Tongue (tissue), 2 donors: ENCODE measurements around the gene FXN. TPM values are rescaled to one million over a fixed set of nuclear protein-coding genes. Genes with fewer than 3 reads are reported as not detected.
"Not testable (repeated sequence)": the region's sequence is repeated elsewhere in the genome, so short reads cannot be mapped to it uniquely, and the experiment has no call there.

Experiments
- DNase-seq: peaks from one replicate; pipeline ENCODE4 v3.0.0-alpha.2; 2015
- total RNA-seq: library from RNA; depleted of rRNA; stranded (reverse); fragments of >200 nt; gene quantifications from one replicate; pipeline ENCODE4 v1.2.3, GENCODE V29; 2014

FXN gene
- total RNA-seq, 1 donor from 2014 or later = 3.1 TPM

GRCh38 chr9:69027355-69028097, 8.0 kb upstream of the FXN start:
- peak; percentile 68 for DNase-seq

- no peak for DNase-seq
Observed at GRCh38 chr9:69028754-69029153, 6.8 kb upstream of the FXN start.

- DNase-seq = no peak
Observed at GRCh38 chr9:69029535-69029934, 6.0 kb upstream of the FXN start.

GRCh38 chr9:69030851-69031645, 4.5 kb upstream of the FXN start:
- DNase-seq = no peak

DNA sequence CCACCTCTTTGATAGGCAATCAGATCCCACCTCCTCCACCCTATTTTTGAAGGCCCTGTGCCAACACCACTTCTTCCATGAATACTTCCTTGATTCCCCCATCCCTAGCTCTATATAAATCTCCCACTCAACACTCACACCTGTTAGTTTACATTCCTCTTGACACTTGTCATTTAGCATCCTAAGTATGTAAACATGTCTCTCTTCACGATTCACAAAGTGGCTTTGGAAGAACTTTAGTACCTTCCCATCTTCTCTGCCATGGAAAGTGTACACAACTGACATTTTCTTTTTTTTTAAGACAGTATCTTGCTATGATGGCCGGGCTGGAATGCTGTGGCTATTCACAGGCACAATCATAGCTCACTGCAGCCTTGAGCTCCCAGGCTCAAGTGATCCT, 1.5 kb upstream of the FXN start:
- DNase-seq = no peak

- DNase-seq = no peak
Observed at GRCh38 chr9:69036309-69036708, 757 bp downstream of the FXN start.

- DNase-seq = no peak
Observed at GRCh38 chr9:69036799-69037198, 1.2 kb downstream of the FXN start.

DNA sequence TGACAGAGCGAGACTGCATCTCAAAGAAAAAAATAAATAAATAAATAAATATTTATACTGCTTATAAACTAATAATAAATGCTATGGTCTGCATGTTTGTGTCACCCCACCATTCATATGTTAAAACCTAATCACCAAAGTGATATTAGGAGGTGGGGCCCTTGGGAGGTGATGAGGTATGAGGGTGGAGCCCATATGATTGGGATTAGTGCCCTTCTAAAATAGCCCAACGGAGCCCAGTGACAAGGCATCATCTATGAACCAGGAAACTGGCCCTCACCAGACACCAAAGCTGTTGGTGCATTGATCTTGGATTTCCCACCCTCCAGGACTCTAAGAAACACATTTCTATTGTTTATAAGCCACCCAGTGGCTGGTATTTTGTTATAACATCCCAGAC, 5.1 kb downstream of the FXN start:
- no peak for DNase-seq

DNA sequence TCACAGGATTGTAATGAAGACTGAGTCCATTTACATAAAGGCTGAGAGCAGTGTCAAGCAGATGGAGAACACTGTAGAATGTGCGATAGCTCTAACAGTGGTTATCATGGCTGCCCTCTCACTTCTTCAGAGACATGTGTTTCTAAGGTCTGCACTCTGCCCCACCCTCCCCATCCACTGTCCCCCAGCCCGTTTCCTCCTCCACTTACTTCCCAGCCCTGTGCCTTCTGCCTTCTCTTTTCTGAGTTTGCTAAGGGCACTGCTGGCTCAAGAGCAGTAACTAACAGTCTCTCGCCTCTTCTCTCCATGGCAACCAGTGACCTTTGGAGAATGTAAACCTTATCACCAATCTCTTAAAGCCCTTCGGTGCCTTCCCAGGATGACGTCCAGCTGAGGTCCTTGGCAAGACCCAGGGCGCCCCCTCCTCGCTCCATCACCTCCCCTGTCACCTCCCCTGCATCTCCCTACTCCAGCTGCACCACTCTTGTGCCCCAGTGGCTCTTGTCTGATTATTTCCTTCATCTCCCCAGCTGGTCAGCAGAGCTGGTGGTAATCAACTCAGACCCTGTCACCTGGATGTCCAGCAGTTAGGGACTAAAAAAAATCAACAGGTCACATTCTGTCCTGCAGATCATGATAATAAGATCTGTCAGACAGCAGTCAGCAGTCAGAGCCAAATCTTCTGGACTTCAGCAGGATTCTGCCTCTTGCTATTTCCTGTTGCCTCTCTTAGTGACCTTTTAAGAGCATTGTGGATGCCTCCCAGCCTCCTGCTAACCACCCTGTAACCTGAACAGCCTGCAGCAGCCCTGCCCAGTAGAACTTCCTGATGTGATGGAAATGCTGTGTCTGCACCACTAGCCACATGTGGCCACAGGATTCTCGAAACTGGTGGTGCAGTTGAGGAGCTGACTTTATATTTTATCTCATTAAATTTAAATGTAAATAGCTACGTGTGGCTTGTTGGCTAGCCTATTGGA, 9.0 kb downstream of the FXN start:
- no peak for DNase-seq

GRCh38 chr9:69045821-69046220, 10.3 kb downstream of the FXN start:
- no peak for DNase-seq

DNA sequence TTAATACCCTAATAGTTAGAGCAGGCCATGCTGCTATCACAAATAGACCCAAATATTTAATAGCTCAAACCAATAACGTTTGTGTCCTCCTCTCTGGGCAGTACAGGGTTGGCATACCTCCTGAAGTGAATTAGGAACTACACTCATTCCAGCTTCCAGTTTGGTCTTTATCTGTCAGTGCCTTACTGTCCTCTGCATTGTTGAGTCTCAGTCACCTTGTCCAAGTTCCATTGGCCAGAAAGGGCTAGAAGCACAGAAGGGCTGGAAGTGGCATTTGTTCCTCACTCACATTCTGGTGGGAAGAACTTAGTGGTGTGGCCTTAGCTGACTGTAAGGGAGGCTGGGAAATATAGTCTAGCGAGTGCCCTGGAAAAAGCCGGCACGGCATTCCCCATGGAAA, 11.2 kb downstream of the FXN start:
- DNase-seq = no peak

- no peak for DNase-seq
Observed at GRCh38 chr9:69047371-69047770, 11.8 kb downstream of the FXN start.

- no peak for DNase-seq
Observed at GRCh38 chr9:69049094-69049493, 13.5 kb downstream of the FXN start.

DNA sequence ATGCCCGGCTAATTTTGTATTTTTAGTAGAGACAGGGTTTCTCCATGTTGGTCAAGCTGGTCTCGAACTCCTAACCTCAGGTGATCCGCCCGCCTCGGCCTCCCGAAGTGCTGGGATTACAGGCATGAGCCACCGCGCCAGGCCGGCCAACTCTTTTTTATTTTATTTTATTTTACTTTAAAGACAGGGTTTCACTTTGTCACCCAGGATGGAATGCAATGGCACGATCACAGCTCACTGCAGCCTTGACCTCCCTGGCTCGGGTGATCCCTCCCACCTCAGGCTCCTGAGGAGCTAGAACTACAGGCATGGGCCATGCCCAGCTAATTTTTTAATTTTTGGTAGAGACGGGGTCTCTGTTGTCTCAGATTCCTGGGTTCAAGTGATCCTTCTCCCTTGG, 15.4 kb downstream of the FXN start:
- not testable (repeated sequence) for DNase-seq

GRCh38 chr9:69054989-69055388, 19.4 kb downstream of the FXN start:
- no peak for DNase-seq

DNA sequence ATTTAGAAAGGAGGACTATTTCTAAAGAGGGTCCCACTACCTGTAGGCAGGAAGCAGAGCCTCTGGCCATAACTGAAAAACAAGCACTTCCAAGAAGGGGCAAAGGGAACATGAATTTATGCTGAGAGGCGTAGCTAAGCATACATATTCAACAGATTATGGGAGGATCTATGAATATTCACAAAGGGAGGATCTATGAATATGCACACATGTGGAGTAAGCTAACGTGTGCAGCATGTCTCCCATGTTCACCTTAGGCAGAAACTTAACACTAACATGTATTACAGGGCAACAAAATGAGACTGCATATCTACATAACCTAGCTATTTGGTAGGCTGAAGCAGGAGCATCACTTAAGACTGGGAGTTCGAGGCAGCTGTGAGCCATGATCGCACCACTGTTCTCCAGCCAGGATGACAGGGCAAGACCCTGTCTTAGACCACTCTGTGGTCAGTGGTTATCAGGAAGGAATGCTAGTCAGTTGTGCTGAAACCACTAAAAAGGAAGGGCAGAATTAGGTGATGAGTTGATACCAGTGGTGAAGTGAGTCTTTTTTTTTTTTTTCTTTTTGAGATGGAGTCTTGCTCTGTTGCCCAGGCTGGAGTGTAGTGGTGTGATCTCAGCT, 20.8 kb downstream of the FXN start:
- DNase-seq = no peak

- DNase-seq = no peak
Observed at GRCh38 chr9:69058101-69058500, 22.5 kb downstream of the FXN start.

DNA sequence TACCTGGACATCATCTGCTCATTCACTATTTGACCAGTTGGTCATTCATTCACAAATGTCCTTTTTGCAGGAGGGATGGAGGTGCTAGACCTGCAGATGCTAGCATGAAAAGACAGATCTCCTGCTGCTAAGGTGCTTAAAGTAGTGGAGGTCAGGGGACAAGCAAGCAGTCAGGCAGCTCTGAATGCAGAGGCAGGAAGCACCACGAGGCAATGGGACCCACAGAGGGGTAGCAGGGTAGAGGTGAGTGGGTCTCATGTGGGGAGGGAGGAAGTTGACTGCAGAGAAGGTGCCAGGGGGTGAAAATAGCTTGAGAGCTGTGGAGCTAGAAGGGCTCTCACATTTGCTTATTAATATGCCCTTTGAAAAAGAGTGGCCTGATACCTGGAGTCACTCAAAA, 25.2 kb downstream of the FXN start:
- no peak for DNase-seq

- no peak for DNase-seq
Observed at GRCh38 chr9:69062195-69062594, 26.6 kb downstream of the FXN start.

DNA sequence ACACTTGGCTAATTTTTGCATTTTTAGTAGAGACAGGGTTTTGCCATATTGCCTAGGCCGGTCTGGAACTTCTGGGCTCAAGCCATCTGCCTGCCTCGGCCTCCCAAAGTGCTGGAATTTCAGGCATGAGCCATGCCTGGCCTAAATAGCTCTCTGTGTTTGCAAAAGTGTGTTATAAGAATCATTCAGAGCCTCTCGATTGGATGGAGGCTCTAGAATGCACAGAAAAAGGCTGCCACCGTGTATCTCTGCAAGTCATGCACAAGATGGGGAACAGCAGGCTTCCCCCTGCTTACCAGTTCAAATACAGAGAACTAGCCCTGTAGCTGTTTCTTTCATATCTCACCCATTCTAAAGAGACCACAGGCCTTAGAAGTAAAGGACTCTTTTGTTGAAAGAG, 28.3 kb downstream of the FXN start:
- DNase-seq = no peak

GRCh38 chr9:69065660-69066059, 30.1 kb downstream of the FXN start:
- DNase-seq = no peak

DNA sequence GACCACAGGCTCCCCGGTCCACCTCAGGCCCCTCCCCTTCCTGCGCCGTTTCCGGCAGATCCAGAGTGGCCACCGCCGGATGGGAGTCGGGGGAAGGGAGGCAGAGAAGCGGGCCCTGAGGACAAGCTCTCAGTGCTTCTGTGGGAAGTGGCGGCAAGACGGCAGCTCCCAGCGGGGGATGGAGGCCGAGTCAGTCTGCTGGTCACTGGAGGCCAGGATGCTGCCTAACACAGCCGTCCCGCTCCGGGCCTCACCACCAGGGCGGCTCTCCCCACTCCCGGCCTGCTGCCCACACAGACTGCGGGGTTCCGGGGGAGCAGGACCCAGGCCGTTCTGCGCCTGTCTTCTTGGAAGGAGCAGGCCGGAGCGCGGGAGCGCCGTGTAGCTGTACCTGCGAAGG, 31.4 kb downstream of the FXN start:
- no peak for DNase-seq
